ENCODE results near the gene NPB.

The NPB gene

DNA sequence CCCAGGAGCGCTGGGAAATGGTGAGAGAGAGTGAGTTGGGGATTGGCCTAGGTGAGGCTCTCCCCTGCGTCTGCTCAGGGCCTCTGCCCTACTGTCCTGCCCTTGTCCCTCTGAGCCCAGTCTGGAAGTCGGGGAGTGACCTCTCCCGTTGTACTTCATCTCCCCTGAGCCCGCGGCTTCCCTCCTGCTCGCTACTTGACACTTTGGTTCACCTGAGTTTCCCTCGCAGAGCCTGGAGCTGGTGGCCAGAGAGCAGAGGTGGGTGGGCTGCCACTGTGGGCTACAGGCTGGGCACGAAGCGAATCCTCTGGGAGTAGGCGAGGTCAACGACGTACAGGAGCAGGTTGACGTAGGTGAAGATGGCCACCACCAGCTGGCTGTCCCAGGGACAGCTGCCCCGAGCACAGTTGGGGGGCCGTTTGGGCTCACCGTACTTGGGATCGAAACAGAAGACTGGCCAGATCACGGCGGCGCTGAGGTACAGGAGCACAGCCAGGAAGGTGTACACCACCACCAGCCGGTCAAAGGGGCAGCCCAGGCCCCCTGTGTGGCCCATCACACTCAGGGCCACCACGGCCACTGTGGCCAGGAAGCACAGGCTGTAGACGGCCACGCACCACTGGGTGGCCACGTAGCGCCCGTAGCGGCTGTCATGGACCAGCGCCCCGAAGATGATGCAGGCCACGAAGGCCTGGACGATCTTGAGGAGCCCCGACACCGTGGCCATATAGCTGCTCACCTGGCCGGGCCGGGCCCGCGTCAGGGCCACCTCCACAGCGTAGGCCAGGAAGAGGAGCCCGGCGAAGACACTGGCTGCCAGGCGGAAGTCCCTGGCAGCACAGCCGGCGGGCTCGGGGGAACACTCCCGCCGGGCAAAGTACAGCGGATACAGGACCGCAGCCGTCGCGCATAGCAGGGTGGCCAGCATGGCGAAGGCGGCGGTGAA is 38.8 kb downstream of the NPB start:
- no peak for DNase-seq (ENCODE audit: low read depth in 2 of 2)

DNA sequence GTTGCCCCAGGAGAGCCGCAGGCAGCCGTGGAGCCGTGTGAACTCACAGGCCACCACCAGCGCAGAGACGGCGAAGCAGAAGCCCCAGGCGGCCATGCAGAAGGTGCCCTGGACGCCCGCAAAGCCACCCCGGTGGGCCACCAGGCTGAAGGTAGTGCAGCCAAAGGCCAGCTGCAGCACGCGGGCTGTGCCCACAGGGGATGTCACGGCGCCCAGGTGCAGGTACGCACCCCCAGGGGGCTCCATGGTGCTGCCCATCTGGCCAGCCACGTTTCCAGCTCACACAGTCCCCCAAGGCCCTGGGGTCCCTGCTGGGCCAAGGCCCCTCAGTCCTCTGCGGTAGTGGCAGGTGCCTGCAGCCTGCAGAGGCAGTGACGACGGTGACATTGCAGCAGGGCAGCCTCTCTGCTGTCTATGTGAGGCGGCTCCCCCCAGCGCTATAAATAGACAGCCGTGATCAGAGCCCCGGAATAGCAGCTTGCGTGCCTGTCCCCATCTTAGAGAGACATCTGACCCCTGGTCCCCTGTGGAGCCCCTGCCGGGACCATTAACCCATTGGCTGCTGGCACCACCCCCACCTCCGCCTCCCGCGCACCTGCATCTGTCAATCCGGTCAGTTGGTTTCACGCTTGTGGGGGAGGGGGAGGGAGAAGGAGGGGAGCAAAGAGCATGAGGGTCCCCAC is 39.6 kb downstream of the NPB start:
- DNase-seq (ENCODE audit: low read depth in 2 of 2), result no peak

DNA sequence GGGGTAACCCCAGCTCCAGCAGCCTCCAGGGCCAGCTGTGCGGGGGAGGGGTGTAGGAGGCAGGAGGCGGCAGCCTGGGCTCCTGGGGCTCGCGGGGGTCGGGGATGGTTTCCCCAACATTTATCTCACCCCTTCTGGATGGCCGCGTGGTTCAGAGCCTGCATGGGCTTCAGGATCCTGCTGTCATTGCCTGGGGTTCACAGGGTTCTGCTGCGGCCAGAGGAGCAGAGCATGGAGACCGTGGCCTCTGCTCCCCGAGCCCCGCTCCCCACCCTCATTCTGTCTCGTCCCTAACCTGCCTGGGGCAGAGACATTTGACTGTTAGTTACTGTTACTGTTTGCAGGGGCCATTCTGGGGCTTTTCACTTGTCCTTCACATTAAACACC is 40.1 kb downstream of the NPB start:
- no peak for DNase-seq (ENCODE audit: low read depth in 2 of 2)

DNA sequence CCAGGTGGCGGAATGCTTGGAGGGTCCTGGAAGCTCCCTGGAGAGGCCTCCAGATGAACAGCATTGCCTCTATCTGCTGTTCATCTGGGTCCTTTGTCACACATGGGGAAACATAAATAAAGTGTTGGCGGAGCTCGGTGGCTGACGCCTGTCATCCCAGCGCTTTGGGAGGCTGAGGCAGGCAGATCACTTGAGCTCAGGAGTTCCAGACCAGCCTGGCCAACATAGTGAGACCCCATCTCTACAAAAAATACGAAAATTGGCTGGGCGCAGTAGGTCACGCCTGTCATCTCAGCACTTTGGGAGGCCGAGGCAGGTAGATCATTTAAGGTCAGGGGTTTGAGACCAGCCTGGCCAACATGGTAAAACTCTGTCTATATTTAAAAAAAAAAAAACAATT is 42.8 kb downstream of the NPB start:
- no peak for DNase-seq (ENCODE audit: low read depth in 2 of 2)

DNA sequence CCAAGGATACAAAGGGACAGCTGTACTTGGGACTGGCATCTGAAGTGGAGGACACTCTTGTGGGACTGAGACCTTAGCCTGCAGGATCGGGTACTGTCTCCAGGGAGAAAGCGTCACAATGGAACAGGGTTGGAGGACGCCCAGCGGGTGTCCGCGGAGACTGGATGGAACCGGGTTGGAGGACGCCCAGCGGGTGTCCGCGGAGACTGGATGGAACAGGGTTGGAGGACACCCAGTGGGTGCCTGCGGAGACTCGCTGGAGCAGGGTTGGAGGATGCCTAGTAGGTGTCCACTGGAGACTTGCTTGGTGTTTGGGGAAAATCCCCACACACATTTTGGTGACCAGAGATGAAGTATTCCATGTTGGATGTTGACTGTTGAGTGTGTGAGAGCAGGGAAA is 45.2 kb downstream of the NPB start, which contains the start of gene MYADML2:
Gene MYADML2 (minus strand): TSS at position 45 of the 400 bp plus-strand sequence. CDS start 5,492 bp downstream, outside the sequence.
- DNase-seq (ENCODE audit: low read depth in 2 of 2), result no peak

DNA sequence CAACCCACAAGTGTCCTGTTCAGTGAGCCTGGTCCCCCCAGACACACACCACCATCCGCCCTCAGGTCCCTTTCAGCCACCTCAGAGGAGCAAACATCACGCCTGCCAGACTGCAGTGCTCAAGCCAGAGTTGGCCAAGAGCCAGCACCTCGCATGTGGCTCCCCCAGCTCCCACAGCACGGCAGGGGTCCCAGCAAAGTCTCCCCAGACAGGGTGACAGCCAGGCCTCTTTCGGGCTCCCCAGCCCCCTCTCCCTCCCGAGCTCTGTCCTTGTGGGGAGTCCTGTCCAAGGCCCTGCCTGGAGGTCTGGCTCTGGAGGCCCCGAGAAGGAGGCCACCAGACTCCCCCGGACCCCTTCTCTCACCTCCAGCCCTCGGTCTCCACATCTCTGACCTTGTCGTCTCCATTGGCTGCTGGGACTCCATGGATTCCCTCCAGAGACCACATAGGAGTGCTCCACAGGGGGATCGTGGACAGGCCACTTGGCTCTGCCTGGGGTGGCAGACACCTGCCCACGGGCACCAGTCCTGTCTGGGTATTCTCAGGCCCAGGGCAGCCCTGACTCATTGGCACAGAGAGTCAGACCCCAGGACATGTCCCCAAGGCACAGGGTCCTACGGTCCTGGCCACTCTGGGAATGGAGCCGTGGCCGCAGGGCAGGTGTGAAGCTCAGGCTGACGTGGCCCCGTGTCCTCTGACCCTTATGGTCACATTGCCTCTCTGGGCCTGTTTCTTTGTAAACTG is 46.8 kb downstream of the NPB start:
- DNase-seq (ENCODE audit: low read depth in 2 of 2), result no peak

DNA sequence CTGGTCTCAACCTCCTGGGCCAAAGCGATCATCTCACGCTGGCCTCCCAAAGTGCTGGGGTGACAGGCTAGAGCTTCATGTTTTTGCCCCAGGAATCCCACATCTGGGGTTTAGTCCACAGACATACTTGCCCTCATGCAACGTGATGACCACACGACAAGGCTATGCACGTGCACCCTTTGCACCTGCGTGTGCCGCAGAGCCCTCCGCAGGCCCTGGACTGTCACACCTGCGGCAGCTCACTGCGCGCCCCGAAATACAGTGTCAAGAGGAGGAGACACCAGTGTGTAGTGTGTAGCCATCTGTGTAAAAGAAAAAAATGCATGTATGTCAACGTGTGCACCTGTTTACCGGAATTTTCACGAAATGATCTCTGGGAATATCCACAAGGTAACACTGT is 48.5 kb downstream of the NPB start:
- no peak for DNase-seq (ENCODE audit: low read depth in 2 of 2)

DNA sequence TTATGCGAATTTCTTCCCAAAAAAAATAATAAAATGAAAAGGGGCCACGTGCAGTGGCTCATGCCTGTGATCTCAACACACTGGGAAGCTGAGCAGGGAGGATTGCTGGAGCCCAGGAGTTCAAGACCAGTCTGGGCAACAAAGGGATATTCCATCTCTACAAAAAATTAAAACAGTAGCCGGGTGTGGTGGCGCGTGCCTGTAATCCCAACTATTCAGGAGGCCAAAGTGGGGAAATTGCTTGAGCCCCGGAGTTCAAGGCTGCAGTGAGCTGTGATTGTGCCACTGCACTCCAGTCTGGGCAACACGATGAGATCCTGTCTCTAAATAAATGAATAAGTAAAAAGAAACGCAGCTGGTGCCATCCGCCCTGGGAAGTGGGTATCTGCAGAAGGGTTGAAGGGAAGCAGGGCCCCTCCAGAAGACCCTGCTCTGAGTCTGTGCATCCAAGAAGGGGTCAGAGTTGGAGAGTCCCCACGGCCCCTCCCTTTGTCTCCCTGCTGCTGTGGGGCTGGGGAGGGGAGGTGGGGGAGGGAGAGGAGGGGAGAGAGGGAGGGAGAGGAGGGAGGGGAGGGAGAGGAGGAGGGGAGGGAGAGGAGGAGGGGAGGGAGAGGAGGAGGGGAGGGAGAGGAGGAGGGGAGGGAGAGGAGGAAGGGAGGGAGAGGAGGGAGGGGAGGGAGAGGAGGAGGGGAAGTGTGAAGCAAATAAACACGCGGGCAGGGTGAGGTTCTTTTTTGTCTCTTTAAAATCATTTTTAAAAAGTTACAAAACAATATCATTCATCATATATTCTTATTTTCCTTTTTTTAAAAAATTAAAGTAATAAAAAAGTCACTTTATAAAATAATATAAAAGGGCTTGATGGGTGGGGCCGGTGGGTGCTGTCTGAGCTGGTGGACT is 50.0 kb downstream of the NPB start:
- no peak for DNase-seq (ENCODE audit: low read depth in 2 of 2)

All from activated CD4-positive, alpha-beta T cell treated with anti-CD3 and anti-CD28 coated beads for 24 hours (primary cell).